HepG2 (cell line): ENCODE results near the gene TTC17. TPM values are rescaled to one million over a fixed set of nuclear protein-coding genes. Genes with fewer than 3 reads are reported as not detected.

Experiments
- GABPA ChIP-seq, 2 experiments: IDR thresholded peaks; 2 replicates each; pipeline ENCODE4 v1.6.1; 2011 to 2016; ENCODE audit warnings: low read depth in 2 of 2, low read length in 1 of 2, missing biosample characterization in 1 of 2, missing genetic modification characterization in 1 of 2
- KLF16 ChIP-seq, 2 experiments: sonication (generic) in 1 of 2; formaldehyde crosslinking in 1 of 2; IDR thresholded peaks; 2 replicates each; pipeline versions ENCODE4 v1.6.1 to v1.8.0; 2016 to 2023; ENCODE audit warnings: missing genetic modification reagents in 2 of 2, missing compliant biosample characterization in 1 of 2
- NFE2L1 ChIP-seq: sonication (generic); formaldehyde crosslinking; IDR thresholded peaks from 2 replicates; pipeline ENCODE4 v1.4.0; 2020; ENCODE audit warnings: missing genetic modification reagents, mild to moderate bottlenecking, borderline replicate concordance
- NKX3-1 ChIP-seq: sonication (generic); formaldehyde crosslinking; IDR thresholded peaks from 2 replicates; pipeline ENCODE4 v1.5.0; 2020; ENCODE audit warnings: missing genetic modification reagents
- NR2F2 ChIP-seq: IDR thresholded peaks from 2 replicates; pipeline ENCODE4 v1.6.1; 2012; ENCODE audit warnings: low read depth, inconsistent platforms, borderline replicate concordance
- NR3C1 ChIP-seq: sonication (generic); formaldehyde crosslinking; IDR thresholded peaks from 2 replicates; pipeline ENCODE4 v1.4.0; 2020; ENCODE audit warnings: missing genetic modification reagents
- SALL1 ChIP-seq: sonication (generic); formaldehyde crosslinking; IDR thresholded peaks from 2 replicates; pipeline ENCODE4 v1.8.0; 2022; ENCODE audit warnings: mild to moderate bottlenecking, missing genetic modification reagents
- SMAD1 ChIP-seq: sonication (generic); formaldehyde crosslinking; IDR thresholded peaks from 2 replicates; pipeline ENCODE4 v1.4.0; 2020; ENCODE audit warnings: missing genetic modification reagents, low read depth, mild to moderate bottlenecking, borderline replicate concordance
- THAP11 ChIP-seq: IDR thresholded peaks from 2 replicates; pipeline ENCODE4 v1.6.1; 2016; ENCODE audit warnings: missing biosample characterization, missing genetic modification reagents
- TRIM22 ChIP-seq: fragments of 450-650 bp; IDR thresholded peaks from 2 replicates; pipeline ENCODE4 v1.6.1; 2017
- ZBTB26 ChIP-seq: IDR thresholded peaks from 2 replicates; pipeline ENCODE4 v1.6.1; 2016; ENCODE audit warnings: missing compliant biosample characterization, missing genetic modification reagents, borderline replicate concordance
- ZNF224 ChIP-seq: sonication (generic); formaldehyde crosslinking; IDR thresholded peaks from 2 replicates; pipeline ENCODE4 v1.5.0; 2020; ENCODE audit warnings: mild to moderate bottlenecking, missing genetic modification reagents
- ZNF383 ChIP-seq: sonication (generic); formaldehyde crosslinking; IDR thresholded peaks from 2 replicates; pipeline ENCODE4 v1.4.0; 2020; ENCODE audit warnings: missing genetic modification reagents, mild to moderate bottlenecking, borderline replicate concordance
- ZNF746 ChIP-seq: sonication (generic); formaldehyde crosslinking; IDR thresholded peaks from 2 replicates; pipeline ENCODE4 v1.8.0; 2022; ENCODE audit warnings: mild to moderate bottlenecking, missing genetic modification reagents
- ZSCAN29 ChIP-seq: sonication (generic); formaldehyde crosslinking; conservative IDR thresholded peaks from 2 replicates; pipeline ENCODE4 v1.4.0; 2020; ENCODE audit warnings: mild to moderate bottlenecking, missing genetic modification reagents
- ZZZ3 ChIP-seq: sonication (generic); formaldehyde crosslinking; IDR thresholded peaks from 2 replicates; pipeline ENCODE4 v1.4.0; 2020; ENCODE audit warnings: missing genetic modification reagents, mild to moderate bottlenecking, borderline replicate concordance
- polyA plus RNA-seq, 8 experiments: library from polyadenylated mRNA; depleted of rRNA in 3 of 8; stranded (reverse) in 7 of 8; unstranded in 1 of 8; fragments of >200 nt; fragmentation: Illumina TruSeq in 4 of 8; extraction: Trizol in 4 of 8; gene quantifications; 2 replicates each; pipeline versions ENCODE4 v1.2.1 to v1.2.3, GENCODE V29; 2011 to 2016; ENCODE audit warnings: low read depth in 4 of 8, missing spikeins in 1 of 8, mixed read lengths in 1 of 8; ENCODE audit not compliant: insufficient read depth in 1 of 8
- total RNA-seq, 5 experiments: library from RNA; depleted of rRNA; stranded (reverse); fragments of >200 nt; fragmentation: Illumina TruSeq; extraction: Trizol; gene quantifications; 2 replicates each; pipeline ENCODE4 v1.2.3, GENCODE V29; 2016; ENCODE audit warnings: low read depth in 1 of 5
- TF ChIP-seq, protein P1 (sequence below): sonication (generic); formaldehyde crosslinking; IDR thresholded peaks from 2 replicates; pipeline ENCODE4 v1.4.0; 2020; ENCODE audit warnings: missing genetic modification reagents
- TF ChIP-seq, protein P2 (sequence below): sonication (generic); formaldehyde crosslinking; conservative IDR thresholded peaks from 2 replicates; pipeline ENCODE4 v1.4.0; 2020; ENCODE audit warnings: missing genetic modification reagents
- TF ChIP-seq, protein P3 (sequence below): IDR thresholded peaks from 2 replicates; pipeline ENCODE4 v1.6.1; 2016; ENCODE audit warnings: mild to moderate bottlenecking, missing biosample characterization, missing genetic modification reagents
- TF ChIP-seq, protein P4 (sequence below): sonication (generic); formaldehyde crosslinking; IDR thresholded peaks from 2 replicates; pipeline ENCODE4 v1.4.0; 2020; ENCODE audit warnings: mild to moderate bottlenecking, missing genetic modification reagents

Gene TTC17
- total and polyA plus RNA-seq, 2 of the 13 experiments (the other 11 are each of a cell fraction or from before 2014, with no cell fraction given) = 55.9 to 99.7 TPM

- TF ChIP-seq NR2F2 (no peak), THAP11 (CRISPR knock-in tag) (peak; percentile 94), SALL1 (peak; percentile 91), TRIM22 (no peak), NFE2L1 (CRISPR knock-in tag) (peak; percentile 29; the same call in 1 of the 2 replicates), GABPA (IDR thresholded peaks at IDR 0.05; ENCODE audit: low read depth, low read length) (peak; percentile 7; the same call in 1 of the 2 replicates), GABPA (CRISPR knock-in tag; IDR thresholded peaks at IDR 0.05; ENCODE audit: low read depth) (peak; percentile 77), SMAD1 (CRISPR knock-in tag) (peak; percentile 76; the same call in 1 of the 2 replicates), ZNF383 (CRISPR knock-in tag) (no peak), ZSCAN29 (CRISPR knock-in tag) (0 out of 2 replicates have a peak, but pooled peaks have one; percentile 64), ZNF224 (CRISPR knock-in tag) (no peak), NKX3-1 (CRISPR knock-in tag) (no peak), ZNF746 (CRISPR knock-in tag) (0 out of 2 replicates have a peak, but pooled peaks have one; percentile 67), NR3C1 (CRISPR knock-in tag) (no peak), ZBTB26 (peak; percentile 60; the same call in 1 of the 2 replicates), ZZZ3 (peak; percentile 98; the same call in 1 of the 2 replicates), KLF16 (CRISPR knock-in tag; IDR thresholded peaks at IDR 0.05) (peak in 1 of 2 experiments; percentile 86; a peak in 2 of 4 replicates)
- TF ChIP-seq, protein P1, sequence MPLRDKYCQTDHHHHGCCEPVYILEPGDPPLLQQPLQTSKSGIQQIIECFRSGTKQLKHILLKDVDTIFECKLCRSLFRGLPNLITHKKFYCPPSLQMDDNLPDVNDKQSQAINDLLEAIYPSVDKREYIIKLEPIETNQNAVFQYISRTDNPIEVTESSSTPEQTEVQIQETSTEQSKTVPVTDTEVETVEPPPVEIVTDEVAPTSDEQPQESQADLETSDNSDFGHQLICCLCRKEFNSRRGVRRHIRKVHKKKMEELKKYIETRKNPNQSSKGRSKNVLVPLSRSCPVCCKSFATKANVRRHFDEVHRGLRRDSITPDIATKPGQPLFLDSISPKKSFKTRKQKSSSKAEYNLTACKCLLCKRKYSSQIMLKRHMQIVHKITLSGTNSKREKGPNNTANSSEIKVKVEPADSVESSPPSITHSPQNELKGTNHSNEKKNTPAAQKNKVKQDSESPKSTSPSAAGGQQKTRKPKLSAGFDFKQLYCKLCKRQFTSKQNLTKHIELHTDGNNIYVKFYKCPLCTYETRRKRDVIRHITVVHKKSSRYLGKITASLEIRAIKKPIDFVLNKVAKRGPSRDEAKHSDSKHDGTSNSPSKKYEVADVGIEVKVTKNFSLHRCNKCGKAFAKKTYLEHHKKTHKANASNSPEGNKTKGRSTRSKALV = no peak
- TF ChIP-seq, protein P2, sequence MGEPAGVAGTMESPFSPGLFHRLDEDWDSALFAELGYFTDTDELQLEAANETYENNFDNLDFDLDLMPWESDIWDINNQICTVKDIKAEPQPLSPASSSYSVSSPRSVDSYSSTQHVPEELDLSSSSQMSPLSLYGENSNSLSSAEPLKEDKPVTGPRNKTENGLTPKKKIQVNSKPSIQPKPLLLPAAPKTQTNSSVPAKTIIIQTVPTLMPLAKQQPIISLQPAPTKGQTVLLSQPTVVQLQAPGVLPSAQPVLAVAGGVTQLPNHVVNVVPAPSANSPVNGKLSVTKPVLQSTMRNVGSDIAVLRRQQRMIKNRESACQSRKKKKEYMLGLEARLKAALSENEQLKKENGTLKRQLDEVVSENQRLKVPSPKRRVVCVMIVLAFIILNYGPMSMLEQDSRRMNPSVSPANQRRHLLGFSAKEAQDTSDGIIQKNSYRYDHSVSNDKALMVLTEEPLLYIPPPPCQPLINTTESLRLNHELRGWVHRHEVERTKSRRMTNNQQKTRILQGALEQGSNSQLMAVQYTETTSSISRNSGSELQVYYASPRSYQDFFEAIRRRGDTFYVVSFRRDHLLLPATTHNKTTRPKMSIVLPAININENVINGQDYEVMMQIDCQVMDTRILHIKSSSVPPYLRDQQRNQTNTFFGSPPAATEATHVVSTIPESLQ = no peak
- TF ChIP-seq, protein P3, sequence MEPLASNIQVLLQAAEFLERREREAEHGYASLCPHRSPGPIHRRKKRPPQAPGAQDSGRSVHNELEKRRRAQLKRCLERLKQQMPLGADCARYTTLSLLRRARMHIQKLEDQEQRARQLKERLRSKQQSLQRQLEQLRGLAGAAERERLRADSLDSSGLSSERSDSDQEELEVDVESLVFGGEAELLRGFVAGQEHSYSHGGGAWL (CRISPR knock-in tag) = peak; percentile 85
- TF ChIP-seq, protein P4, sequence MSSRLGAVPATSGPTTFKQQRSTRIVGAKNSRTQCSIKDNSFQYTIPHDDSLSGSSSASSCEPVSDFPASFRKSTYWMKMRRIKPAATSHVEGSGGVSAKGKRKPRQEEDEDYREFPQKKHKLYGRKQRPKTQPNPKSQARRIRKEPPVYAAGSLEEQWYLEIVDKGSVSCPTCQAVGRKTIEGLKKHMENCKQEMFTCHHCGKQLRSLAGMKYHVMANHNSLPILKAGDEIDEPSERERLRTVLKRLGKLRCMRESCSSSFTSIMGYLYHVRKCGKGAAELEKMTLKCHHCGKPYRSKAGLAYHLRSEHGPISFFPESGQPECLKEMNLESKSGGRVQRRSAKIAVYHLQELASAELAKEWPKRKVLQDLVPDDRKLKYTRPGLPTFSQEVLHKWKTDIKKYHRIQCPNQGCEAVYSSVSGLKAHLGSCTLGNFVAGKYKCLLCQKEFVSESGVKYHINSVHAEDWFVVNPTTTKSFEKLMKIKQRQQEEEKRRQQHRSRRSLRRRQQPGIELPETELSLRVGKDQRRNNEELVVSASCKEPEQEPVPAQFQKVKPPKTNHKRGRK = no peak
These were observed 46.7 kb upstream of the TTC17 start, which contains the start of gene API5 (continued) for GRCh38 chr11:43311791-43312607.
